Measurements from ENCODE around the gene CDIP1. TPM values are rescaled to one million over a fixed set of nuclear protein-coding genes. Genes with fewer than 3 reads are reported as not detected.

CDIP1 gene
- total RNA-seq (10 to 100 TPM; 12.4 to 25.2 TPM), polyA plus RNA-seq (10 to 100 TPM; 11.3 to 13.2 TPM)
- long read RNA-seq, donor 1, partial matches to known transcripts, result 0 of 4 reads
- long read RNA-seq, donor 1, other reads (novel, unspliced or antisense), result 0 of 4 reads
- long read RNA-seq, donor 2, partial matches to known transcripts, result 0 of 3 reads
- long read RNA-seq, donor 2, other reads (novel, unspliced or antisense), result 0 of 3 reads
- long read RNA-seq, donor 3, partial matches to known transcripts, result 0 of 1 reads
- long read RNA-seq, donor 3, other reads (novel, unspliced or antisense), result 0 of 1 reads
- long read RNA-seq, donor 4, partial matches to known transcripts, result 0 of 4 reads
- long read RNA-seq, donor 4, other reads (novel, unspliced or antisense), result 0 of 4 reads
- long read RNA-seq, donor 5, partial matches to known transcripts, result 0 of 5 reads
- long read RNA-seq, donor 5, other reads (novel, unspliced or antisense), result 0 of 5 reads

DNA sequence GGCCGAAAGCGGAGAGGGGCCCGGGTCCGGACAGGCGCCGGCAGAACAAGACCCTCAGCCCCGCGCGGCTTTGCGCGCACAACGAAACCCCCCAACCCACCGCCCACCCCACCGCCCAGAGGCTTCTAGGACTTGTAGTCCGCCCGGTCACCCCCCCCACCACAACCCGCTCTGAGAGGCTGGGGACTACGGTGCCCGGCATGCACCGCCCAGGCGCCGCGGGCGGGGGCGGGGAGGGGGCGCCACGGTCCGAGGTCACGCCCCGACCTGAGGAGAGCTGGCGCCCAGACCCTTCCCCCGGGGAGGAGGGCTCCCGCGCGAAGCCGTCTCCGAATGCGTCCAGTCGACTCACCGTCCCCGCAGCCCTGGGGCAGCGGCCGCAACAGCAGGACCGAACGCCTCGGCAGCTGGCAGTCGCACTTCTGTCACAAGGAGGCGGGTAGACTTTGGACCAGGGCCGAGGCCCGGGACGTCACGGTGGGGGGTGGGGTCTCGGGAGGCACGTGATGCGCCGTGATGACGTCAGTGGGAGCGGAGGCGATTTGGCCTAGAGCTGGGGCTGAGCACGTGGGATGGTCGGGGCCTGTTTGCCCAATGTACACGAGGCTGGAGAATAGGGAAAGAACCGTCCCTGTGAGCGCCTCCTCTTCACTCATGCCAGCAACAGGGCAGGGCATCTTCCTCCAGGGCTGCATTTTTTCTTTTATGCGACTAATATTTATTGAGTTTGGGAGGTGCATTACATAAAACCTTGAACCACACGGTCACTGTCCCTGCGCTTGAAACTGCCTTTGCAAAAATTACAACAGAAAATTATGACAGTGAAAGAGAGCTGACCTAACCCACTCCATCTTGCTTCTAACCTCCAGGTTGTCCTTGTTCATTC is at the start of gene CDIP1:
CDIP1 (minus strand) TSS at position 424 of the 886 bp plus-strand sequence. CDS start 24,643 bp downstream, outside the sequence.
- DNase-seq, result peak; percentile 96 to 97 (median 96)
- peaks cover 0 to 12% (median under 1%) of the 10 kb centered on the region in 4 donors for H3K9me3 ChIP-seq (ENCODE audit: control insufficient read depth in 4 of 4, insufficient read depth in 3 of 4, low read length in 3 of 4)
- H3K4me3 ChIP-seq, result peak within 1 kb of the TSS; percentile 79
- peaks cover 0 to 10% (median 7%) of the 10 kb centered on the region in 5 donors for H3K4me1 ChIP-seq (ENCODE audit: control insufficient read depth in 5 of 5, insufficient read depth in 5 of 5, low read length in 5 of 5)
- peak within 1 kb of the TSS; percentile 85 to 93 for H3K27ac ChIP-seq (ENCODE audit: low read depth in 1 of 2, low read length in 1 of 2)
- ATAC-seq (ENCODE audit: insufficient read depth, low FRiP score), result peak; percentile 93
- H3K9ac ChIP-seq (ENCODE audit: insufficient read depth in 1 of 2, low read length in 2 of 2), result peak within 1 kb of the TSS; percentile 25 to 70
- 4 to 5% methylated on average over 61 to 67 of the region's 67 CpGs for WGBS, 2 donors
- H3K27me3 ChIP-seq (ENCODE audit: control insufficient read depth in 3 of 3, insufficient read depth in 3 of 3, low read length in 2 of 3), result no peaks in the 10 kb centered on the region
- TF ChIP-seq, protein P1, sequence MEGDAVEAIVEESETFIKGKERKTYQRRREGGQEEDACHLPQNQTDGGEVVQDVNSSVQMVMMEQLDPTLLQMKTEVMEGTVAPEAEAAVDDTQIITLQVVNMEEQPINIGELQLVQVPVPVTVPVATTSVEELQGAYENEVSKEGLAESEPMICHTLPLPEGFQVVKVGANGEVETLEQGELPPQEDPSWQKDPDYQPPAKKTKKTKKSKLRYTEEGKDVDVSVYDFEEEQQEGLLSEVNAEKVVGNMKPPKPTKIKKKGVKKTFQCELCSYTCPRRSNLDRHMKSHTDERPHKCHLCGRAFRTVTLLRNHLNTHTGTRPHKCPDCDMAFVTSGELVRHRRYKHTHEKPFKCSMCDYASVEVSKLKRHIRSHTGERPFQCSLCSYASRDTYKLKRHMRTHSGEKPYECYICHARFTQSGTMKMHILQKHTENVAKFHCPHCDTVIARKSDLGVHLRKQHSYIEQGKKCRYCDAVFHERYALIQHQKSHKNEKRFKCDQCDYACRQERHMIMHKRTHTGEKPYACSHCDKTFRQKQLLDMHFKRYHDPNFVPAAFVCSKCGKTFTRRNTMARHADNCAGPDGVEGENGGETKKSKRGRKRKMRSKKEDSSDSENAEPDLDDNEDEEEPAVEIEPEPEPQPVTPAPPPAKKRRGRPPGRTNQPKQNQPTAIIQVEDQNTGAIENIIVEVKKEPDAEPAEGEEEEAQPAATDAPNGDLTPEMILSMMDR (IDR thresholded peaks at IDR 0.05; ENCODE audit: control extremely low read depth, extremely low read depth), result no peak
- H3K36me3 ChIP-seq (ENCODE audit: control insufficient read depth in 4 of 4, insufficient read depth in 4 of 4, low read length in 4 of 4), result no peaks in the 10 kb centered on the region

DNA sequence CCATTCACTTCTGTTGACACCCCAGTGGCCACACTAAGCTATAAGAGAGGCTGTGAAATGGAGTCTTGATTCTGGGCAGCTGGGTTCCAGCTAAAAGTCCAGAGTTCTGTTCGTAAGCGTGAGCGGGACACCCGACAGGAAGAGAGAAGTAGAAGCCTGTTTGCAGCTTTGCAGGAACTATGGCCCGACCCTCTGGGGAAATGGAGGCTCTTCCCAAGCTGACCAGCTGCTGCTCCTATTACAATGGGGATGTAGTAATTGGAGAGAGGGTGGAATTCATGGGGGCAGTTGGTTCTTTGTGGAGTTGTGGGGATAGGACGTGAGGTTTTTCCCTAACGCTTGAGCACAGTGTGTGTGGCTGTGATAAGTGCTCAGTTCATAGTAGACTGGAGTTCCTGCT is 47.7 kb upstream of the CDIP1 start:
- no peak for DNase-seq
- Histone ChIP-seq H3K4me1 (ENCODE audit: control insufficient read depth in 5 of 5, insufficient read depth in 5 of 5, low read length in 5 of 5) (no peaks in the 10 kb centered on the region), H3K9me3 (ENCODE audit: control insufficient read depth in 4 of 4, insufficient read depth in 3 of 4, low read length in 3 of 4) (peaks cover 0 to 3% (median 0%) of the 10 kb centered on the region in 4 donors), H3K4me3 (no peak overlapping the region), H3K27ac (ENCODE audit: low read depth in 1 of 2, low read length in 1 of 2) (no peak overlapping the region), H3K36me3 (ENCODE audit: control insufficient read depth in 4 of 4, insufficient read depth in 4 of 4, low read length in 4 of 4) (no peaks in the 10 kb centered on the region), H3K9ac (ENCODE audit: insufficient read depth in 1 of 2, low read length in 2 of 2) (no peak overlapping the region), H3K27me3 (ENCODE audit: control insufficient read depth in 3 of 3, insufficient read depth in 3 of 3, low read length in 2 of 3) (no peaks in the 10 kb centered on the region)
- 59 to 62% methylated on average over 7 of the region's 7 CpGs for WGBS, 2 donors
- ATAC-seq (ENCODE audit: insufficient read depth, low FRiP score), result no peak
- TF ChIP-seq, protein P1 (IDR thresholded peaks at IDR 0.05; ENCODE audit: control extremely low read depth, extremely low read depth), result no peak

DNA sequence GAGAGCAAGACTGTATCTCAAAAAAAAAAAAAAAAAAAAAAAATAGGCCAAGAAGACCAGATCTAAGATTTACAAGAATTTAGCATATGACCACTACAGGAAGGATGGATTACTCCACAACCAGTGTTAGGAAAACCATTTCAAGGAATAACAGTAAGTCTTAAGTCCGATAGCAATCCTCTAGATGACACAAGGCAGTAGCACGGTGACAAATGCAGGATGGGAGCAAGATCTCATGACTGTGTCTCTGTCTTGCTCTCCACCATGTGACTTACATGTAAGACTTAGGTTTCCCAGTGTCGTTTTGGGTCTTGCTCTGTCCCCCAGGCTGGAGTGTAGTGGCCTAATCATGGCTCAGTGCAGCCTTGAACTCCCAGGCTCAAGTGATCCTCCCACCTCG is 45.3 kb upstream of the CDIP1 start:
- no peak for DNase-seq
- Histone ChIP-seq H3K36me3 (ENCODE audit: control insufficient read depth in 4 of 4, insufficient read depth in 4 of 4, low read length in 4 of 4) (no peaks in the 10 kb centered on the region), H3K27ac (ENCODE audit: low read depth in 1 of 2, low read length in 1 of 2) (no peak overlapping the region), H3K9ac (ENCODE audit: insufficient read depth in 1 of 2, low read length in 2 of 2) (no peak overlapping the region), H3K9me3 (ENCODE audit: control insufficient read depth in 4 of 4, insufficient read depth in 3 of 4, low read length in 3 of 4) (peaks cover 0 to 3% (median 0%) of the 10 kb centered on the region in 4 donors), H3K27me3 (ENCODE audit: control insufficient read depth in 3 of 3, insufficient read depth in 3 of 3, low read length in 2 of 3) (no peaks in the 10 kb centered on the region), H3K4me3 (no peak overlapping the region), H3K4me1 (ENCODE audit: control insufficient read depth in 5 of 5, insufficient read depth in 5 of 5, low read length in 5 of 5) (no peaks in the 10 kb centered on the region)
- ATAC-seq (ENCODE audit: insufficient read depth, low FRiP score), result no peak
- 61 to 78% methylated on average over 4 of the region's 4 CpGs for WGBS, 2 donors
- TF ChIP-seq, protein P1 (IDR thresholded peaks at IDR 0.05; ENCODE audit: control extremely low read depth, extremely low read depth), result no peak
